ENCODE data around the gene GNB4. TPM values are rescaled to one million over a fixed set of nuclear protein-coding genes. Genes with fewer than 3 reads are reported as not detected.

GNB4 gene
- total and polyA plus RNA-seq, 10 of the 15 experiments (the other 5 are each of a cell fraction or from before 2014, with no cell fraction given): 0.14 to 3.4 (median 1.8) TPM

- no peak overlapping the region for H2AFZ ChIP-seq (ENCODE audit: control insufficient read depth, low read depth, low read length)
- 41% methylated on average over 3 of the region's 3 CpGs for WGBS (ENCODE audit: insufficient coverage, insufficient replicate concordance, low lambda C conversion rate, missing lambda C conversion rate)
- SMC1A ChIA-PET (ENCODE audit: uncharacterized antibody, unreplicated experiment): interaction anchor here (1.7 kb wide), 1 partner anchor 9 kb away, joined by 4 read pairs; no protein-coding TSS in a partner anchor
- H3K9ac ChIP-seq (ENCODE audit: control insufficient read depth, insufficient read depth, low read length): no peak overlapping the region
- ATAC-seq (no peak), FAIRE-seq (no peak), DNase-seq (ENCODE audit: low read depth, low spot score) (no peak)
- H3K79me2 ChIP-seq (ENCODE audit: control insufficient read depth, insufficient read depth, low read length): no peaks in the 10 kb centered on the region
- RAD21 ChIA-PET (ENCODE audit: unreplicated experiment): no interaction called here
- H3K4me1 ChIP-seq (ENCODE audit: control insufficient read depth, insufficient read depth, low read length): no peaks in the 10 kb centered on the region; the same call in 1 of the 2 replicates
- no peak overlapping the region for H3K27ac ChIP-seq (ENCODE audit: control insufficient read depth, insufficient read depth)
- H4K20me1 ChIP-seq (ENCODE audit: control insufficient read depth, insufficient read depth): no peaks in the 10 kb centered on the region
- POLR2A ChIA-PET: no interaction called here
- H3K4me2 ChIP-seq (ENCODE audit: control insufficient read depth, insufficient read depth): no peak overlapping the region
- no peak for TF ChIP-seq ZBTB11 (CRISPR knock-in tag; IDR thresholded peaks at IDR 0.05)
- TF ChIP-seq ZNF592 (IDR thresholded peaks at IDR 0.05): no peak
- no peak for TF ChIP-seq MXI1 (IDR thresholded peaks at IDR 0.05; ENCODE audit: low read depth, low read length)
- TF ChIP-seq, protein P1, sequence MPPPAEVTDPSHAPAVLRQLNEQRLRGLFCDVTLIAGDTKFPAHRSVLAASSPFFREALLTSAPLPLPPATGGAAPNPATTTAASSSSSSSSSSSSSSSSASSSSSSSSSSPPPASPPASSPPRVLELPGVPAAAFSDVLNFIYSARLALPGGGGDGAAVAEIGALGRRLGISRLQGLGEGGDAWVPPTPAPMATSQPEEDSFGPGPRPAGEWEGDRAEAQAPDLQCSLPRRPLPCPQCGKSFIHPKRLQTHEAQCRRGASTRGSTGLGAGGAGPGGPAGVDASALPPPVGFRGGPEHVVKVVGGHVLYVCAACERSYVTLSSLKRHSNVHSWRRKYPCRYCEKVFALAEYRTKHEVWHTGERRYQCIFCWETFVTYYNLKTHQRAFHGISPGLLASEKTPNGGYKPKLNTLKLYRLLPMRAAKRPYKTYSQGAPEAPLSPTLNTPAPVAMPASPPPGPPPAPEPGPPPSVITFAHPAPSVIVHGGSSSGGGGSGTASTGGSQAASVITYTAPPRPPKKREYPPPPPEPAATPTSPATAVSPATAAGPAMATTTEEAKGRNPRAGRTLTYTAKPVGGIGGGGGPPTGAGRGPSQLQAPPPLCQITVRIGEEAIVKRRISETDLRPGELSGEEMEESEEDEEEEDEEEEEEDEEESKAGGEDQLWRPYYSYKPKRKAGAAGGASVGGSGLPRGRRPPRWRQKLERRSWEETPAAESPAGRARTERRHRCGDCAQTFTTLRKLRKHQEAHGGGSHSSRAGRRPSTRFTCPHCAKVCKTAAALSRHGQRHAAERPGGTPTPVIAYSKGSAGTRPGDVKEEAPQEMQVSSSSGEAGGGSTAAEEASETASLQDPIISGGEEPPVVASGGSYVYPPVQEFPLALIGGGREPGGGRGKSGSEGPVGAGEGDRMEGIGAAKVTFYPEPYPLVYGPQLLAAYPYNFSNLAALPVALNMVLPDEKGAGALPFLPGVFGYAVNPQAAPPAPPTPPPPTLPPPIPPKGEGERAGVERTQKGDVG (CRISPR knock-in tag; IDR thresholded peaks at IDR 0.05): no peak
- CTCF ChIA-PET: interaction anchor here (0.6 to 0.8 kb wide), 2 partner anchors 25 to 213 kb away, joined by 3 to 5 read pairs; no protein-coding TSS in a partner anchor
- no TSS peak for BruUV-seq (replicated peaks)
- in situ Hi-C loops (cut with MboI): no loop called here
- intact Hi-C loops (cut with micrococcal nuclease; ENCODE audit: unreplicated experiment): no loop called here
- no peaks in the 10 kb centered on the region for H3K9me3 ChIP-seq (replicated peaks; ENCODE audit: control insufficient read depth, insufficient read depth, low read length)
- H3K36me3 ChIP-seq (ENCODE audit: control insufficient read depth in 2 of 2, insufficient read depth in 2 of 2, low read length in 1 of 2): no peaks in the 10 kb centered on the region
- H3K27me3 ChIP-seq (replicated peaks in 1 of 2; ENCODE audit: control insufficient read depth in 2 of 2, insufficient read depth in 2 of 2, low read length in 1 of 2): peaks cover 0 to 10% of the 10 kb centered on the region in 2 experiments; a peak in 1 of 4 replicates
- no peak overlapping the region for H3K4me3 ChIP-seq
Observed at GRCh38 chr3:179453967-179454366, 2.7 kb upstream of the GNB4 start.

All from GM12878 (cell line).